ENCODE results near the gene FOXK2. TPM values are rescaled to one million over a fixed set of nuclear protein-coding genes. Genes with fewer than 3 reads are reported as not detected.

FOXK2 gene
- 10 to 100 TPM; 50.8 to 92.7 (median 58.9) TPM for total RNA-seq

DNA sequence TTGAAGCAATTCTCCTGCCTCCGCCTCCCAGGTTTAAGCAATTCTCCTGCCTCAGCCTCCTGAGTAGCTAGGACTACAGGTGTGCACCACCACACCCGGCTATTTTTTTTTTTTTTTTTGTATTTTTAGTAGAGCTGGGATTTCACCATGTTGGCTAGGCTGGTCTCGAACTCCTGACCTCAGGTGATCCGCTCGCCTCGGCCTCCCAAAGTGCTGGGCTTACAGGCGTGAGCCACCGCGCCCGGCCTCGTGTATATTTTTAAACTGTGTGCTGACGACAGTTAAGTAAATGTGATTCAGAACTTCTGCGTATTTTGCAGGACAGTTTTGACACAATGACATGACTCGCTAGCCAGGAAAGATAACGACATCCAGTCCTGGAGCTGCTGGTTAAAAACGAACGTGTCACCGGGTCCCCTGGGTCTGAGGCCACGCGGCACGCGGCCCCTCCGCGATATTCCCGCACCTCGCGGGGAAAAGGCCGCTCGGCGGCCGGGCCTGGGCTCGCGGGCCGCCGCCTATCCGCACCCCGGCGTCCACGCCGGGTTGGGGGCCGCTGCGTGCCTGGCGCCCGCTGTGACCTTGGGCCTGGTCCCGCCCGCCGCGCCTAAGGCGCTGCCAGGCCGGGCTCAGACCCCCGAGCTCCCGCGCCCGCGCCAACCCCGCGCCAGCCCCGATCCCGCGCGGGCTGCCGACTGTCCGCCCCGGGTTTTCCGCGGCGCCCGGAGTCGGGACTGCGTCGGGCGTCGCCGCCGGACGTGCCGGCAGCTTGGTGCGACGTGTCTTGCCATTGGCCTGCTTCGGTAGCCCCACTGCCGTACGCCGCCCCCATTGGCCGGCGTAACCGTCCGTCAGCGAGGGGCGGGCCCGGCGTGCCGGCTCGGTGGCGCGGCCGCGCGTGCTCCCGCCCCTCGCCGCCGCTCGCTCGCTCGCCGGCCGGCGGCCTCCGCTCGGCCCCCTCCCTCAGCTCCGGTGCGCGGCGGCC, at the start of gene FOXK2:
Gene FOXK2, plus strand, starts transcription at position 907 of the 985 bp plus-strand sequence. CDS start 157 bp downstream, outside the sequence.
- no peaks in the 10 kb centered on the region for H3K9me3 ChIP-seq
- no peaks in the 10 kb centered on the region for H3K36me3 ChIP-seq
- TF ChIP-seq POLR2AphosphoS5 (IDR thresholded peaks at IDR 0.05) = peak; percentile 24 to 52
- TF ChIP-seq, protein P1, sequence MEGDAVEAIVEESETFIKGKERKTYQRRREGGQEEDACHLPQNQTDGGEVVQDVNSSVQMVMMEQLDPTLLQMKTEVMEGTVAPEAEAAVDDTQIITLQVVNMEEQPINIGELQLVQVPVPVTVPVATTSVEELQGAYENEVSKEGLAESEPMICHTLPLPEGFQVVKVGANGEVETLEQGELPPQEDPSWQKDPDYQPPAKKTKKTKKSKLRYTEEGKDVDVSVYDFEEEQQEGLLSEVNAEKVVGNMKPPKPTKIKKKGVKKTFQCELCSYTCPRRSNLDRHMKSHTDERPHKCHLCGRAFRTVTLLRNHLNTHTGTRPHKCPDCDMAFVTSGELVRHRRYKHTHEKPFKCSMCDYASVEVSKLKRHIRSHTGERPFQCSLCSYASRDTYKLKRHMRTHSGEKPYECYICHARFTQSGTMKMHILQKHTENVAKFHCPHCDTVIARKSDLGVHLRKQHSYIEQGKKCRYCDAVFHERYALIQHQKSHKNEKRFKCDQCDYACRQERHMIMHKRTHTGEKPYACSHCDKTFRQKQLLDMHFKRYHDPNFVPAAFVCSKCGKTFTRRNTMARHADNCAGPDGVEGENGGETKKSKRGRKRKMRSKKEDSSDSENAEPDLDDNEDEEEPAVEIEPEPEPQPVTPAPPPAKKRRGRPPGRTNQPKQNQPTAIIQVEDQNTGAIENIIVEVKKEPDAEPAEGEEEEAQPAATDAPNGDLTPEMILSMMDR (IDR thresholded peaks at IDR 0.05) = peak in 4 of 6 experiments; percentile 23 to 70 (median 30)
- peak in 3 of 4 donors; percentile 52 to 85 (median 79) for TF ChIP-seq POLR2A (IDR thresholded peaks at IDR 0.05)
- TF ChIP-seq EP300 (IDR thresholded peaks at IDR 0.05) = peak in 1 of 4 donors; percentile 20
- H3K4me3 ChIP-seq = peak within 1 kb of the TSS; percentile 70 to 93 (median 88)
- H3K4me1 ChIP-seq = peaks cover 27 to 36% (median 30%) of the 10 kb centered on the region in 4 donors
- H3K27me3 ChIP-seq = no peaks in the 10 kb centered on the region
- 8 to 11% methylated on average over 23 to 33 of the region's 114 CpGs for WGBS, 2 donors
- peak within 1 kb of the TSS; percentile 94 to 98 (median 96) for H3K27ac ChIP-seq
- ATAC-seq (ENCODE audit: low FRiP score in 2 of 2) (peak; percentile 99), DNase-seq (peak; percentile 93 to 99)

DNA sequence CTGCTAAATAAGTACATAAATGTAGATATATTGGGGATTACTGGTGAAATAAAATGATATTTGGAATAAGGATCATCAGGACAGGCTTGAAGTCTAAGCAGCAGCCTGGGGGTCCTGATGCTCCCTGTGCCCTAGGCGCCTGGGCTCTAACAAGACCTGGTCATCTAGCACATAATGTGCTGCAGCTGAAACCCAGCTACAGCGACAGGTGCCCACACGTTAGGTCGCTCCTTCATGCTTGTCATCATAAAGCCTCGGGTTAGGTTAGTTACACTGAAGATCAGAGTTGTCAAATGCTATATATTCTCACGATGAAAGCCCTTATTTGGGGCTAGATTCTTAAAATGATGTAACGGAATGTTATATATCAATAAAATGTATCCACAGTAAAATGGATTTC, 49.5 kb upstream of the FOXK2 start:
- H3K4me3 ChIP-seq = no peak overlapping the region
- peaks cover 26 to 97% (median 81%) of the 10 kb centered on the region in 4 donors for H3K36me3 ChIP-seq
- DNase-seq (no peak), ATAC-seq (ENCODE audit: low FRiP score in 2 of 2) (no peak)
- no peaks in the 10 kb centered on the region for H3K4me1 ChIP-seq
- no peaks in the 10 kb centered on the region for H3K9me3 ChIP-seq
- TF ChIP-seq, protein P1 (IDR thresholded peaks at IDR 0.05) = no peak
- TF ChIP-seq POLR2AphosphoS5 (IDR thresholded peaks at IDR 0.05) = no peak
- no peak for TF ChIP-seq EP300 (IDR thresholded peaks at IDR 0.05)
- H3K27ac ChIP-seq = no peak overlapping the region
- 97 to 98% methylated on average over 7 of the region's 7 CpGs for WGBS, 2 donors
- no peaks in the 10 kb centered on the region for H3K27me3 ChIP-seq

DNA sequence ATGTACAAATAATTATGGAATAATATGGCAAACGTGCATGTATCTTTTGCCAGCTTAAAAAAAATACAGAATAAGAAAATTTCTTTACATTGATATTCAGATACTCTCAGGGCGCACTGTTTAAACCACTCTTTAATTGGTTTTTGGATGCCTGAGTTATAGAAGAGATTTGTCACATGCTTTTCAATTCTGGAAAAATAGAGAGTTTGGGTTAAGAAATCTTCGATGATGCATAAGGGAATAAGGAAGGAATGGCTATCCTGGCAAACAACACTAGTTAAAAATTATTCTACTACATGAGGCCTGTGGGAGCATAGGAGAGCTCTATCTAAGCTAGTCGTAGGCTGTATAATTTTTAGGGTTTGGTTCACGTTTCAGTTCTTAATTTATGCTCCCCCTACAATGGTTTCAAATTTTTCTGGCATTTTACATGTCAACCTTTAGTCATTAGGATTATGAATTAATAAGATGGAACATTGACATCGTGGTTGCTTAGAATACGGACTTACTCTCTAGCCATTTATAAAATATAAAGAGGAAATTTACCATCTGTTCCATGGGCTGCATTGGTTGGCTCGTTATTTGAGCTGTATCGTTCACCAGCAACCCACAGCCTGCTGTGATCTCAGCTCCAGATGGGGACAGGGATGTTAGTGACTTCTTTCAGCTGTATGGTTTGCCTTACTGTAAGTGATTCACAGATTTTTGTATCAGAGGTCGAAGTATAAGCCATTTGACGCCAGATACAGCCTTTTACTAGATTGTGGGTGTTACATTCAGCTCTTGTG, 45.1 kb upstream of the FOXK2 start:
- H3K36me3 ChIP-seq = peaks cover 19 to 97% (median 70%) of the 10 kb centered on the region in 4 donors
- 88 to 90% methylated on average over 11 of the region's 11 CpGs for WGBS, 2 donors

DNA sequence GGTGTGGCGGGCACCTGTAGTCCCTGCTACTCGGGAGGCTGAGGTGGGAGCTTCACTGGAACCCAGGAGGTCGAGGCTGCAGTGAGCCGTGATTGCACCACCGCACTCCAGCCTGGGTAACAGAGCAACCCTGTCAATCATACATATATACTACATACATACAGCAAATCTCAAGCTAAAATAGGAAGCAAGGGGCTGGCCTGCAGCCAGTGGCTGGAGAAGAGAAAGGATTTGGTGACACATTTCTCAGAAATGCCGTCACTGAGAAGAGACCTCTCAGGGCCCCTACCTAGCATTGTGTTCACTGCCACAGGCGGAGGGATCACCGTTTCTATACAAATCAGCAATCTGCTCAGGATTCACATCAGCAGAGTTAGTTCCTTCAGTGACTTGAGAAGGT, 44.1 kb upstream of the FOXK2 start:
- Histone ChIP-seq H3K4me1 (no peaks in the 10 kb centered on the region), H3K27me3 (no peaks in the 10 kb centered on the region), H3K36me3 (peaks cover 26 to 97% (median 72%) of the 10 kb centered on the region in 4 donors), H3K27ac (no peak overlapping the region), H3K4me3 (no peak overlapping the region), H3K9me3 (no peaks in the 10 kb centered on the region)
- TF ChIP-seq EP300 (IDR thresholded peaks at IDR 0.05) (no peak), POLR2A (IDR thresholded peaks at IDR 0.05) (no peak)
- TF ChIP-seq, protein P1 (IDR thresholded peaks at IDR 0.05) = no peak
- DNase-seq = no peak
- 88 to 91% methylated on average over 8 of the region's 8 CpGs for WGBS, 2 donors
- no peak for ATAC-seq (ENCODE audit: low FRiP score in 2 of 2)

More for the DNA sequence above, 45.1 kb upstream of the FOXK2 start:
- no peaks in the 10 kb centered on the region for H3K27me3 ChIP-seq
- H3K9me3 ChIP-seq = no peaks in the 10 kb centered on the region
- H3K27ac ChIP-seq = no peak overlapping the region
- H3K4me1 ChIP-seq = no peaks in the 10 kb centered on the region
- ATAC-seq (ENCODE audit: low FRiP score in 2 of 2) = no peak
- DNase-seq = no peak
- TF ChIP-seq POLR2A (IDR thresholded peaks at IDR 0.05) (no peak), POLR2AphosphoS5 (IDR thresholded peaks at IDR 0.05) (no peak), EP300 (IDR thresholded peaks at IDR 0.05) (no peak)
- TF ChIP-seq, protein P1 (IDR thresholded peaks at IDR 0.05) = no peak
- no peak overlapping the region for H3K4me3 ChIP-seq

Measured in upper lobe of left lung (tissue), 6 donors.